NB4 (cell line): ENCODE data around the gene MRPL4.

Experiments used
- DNase-seq: peaks from one replicate; pipeline ENCODE4 v3.0.0; 2010; ENCODE audit warnings: low read depth
- H3K4me3 ChIP-seq: one replicate; pipeline ENCODE4 v1.5.1; 2011; ENCODE audit warnings: mild to moderate bottlenecking, low read depth, low read length, moderate library complexity
- MYC ChIP-seq: IDR thresholded peaks from 2 replicates; pipeline ENCODE4 v1.6.1; 2011; ENCODE audit warnings: low read depth, low read length
- POLR2A ChIP-seq: IDR thresholded peaks from 2 replicates; pipeline ENCODE4 v1.6.1; 2011; ENCODE audit warnings: mild to moderate bottlenecking; ENCODE audit not compliant: insufficient read length; ENCODE audit errors: extremely low read depth
- TF ChIP-seq, protein P1 (sequence below): IDR thresholded peaks from one replicate; pipeline ENCODE4 v1.5.1; 2012; ENCODE audit warnings: low read depth, low read length
- TF ChIP-seq, protein P2 (sequence below): IDR thresholded peaks from 2 replicates; pipeline ENCODE4 v1.6.1; 2011; ENCODE audit warnings: low read depth, low read length

Gene MRPL4

DNA sequence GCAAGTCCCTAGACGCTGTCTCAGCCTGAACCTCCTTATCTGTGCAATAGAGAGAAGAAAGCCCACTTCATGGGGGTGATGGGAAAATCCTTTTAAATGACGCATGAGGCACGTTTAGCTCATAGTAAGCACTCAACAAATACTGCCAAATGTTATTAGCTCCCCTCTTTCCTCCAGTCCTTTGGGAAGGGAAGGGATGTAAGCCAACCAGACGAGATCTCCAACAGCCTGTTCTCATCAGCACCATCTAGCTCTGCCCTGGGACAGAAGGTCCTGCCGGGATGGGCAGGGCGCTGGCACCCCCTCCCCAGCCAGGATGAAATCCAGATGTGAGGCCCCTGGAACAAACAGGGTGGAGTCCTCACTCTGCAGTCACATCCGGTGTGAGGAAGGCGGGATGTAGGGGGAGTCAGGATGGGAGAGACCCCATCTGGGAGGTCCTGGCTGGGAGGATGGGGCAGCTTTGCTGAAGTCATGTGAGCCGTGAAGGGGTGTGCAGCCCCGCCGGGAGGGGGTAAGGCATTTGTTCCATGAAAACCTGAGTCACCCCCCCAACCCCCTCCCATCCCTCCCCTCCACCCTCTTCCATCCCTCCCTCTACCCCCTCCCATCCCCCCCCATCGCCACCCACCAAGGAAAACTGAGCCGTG, 25.5 kb upstream of the MRPL4 start:
- no peak for DNase-seq
- H3K4me3 ChIP-seq: no peak overlapping the region
- TF ChIP-seq POLR2A (no peak), MYC (no peak)
- TF ChIP-seq, protein P1, sequence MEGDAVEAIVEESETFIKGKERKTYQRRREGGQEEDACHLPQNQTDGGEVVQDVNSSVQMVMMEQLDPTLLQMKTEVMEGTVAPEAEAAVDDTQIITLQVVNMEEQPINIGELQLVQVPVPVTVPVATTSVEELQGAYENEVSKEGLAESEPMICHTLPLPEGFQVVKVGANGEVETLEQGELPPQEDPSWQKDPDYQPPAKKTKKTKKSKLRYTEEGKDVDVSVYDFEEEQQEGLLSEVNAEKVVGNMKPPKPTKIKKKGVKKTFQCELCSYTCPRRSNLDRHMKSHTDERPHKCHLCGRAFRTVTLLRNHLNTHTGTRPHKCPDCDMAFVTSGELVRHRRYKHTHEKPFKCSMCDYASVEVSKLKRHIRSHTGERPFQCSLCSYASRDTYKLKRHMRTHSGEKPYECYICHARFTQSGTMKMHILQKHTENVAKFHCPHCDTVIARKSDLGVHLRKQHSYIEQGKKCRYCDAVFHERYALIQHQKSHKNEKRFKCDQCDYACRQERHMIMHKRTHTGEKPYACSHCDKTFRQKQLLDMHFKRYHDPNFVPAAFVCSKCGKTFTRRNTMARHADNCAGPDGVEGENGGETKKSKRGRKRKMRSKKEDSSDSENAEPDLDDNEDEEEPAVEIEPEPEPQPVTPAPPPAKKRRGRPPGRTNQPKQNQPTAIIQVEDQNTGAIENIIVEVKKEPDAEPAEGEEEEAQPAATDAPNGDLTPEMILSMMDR: no peak
- TF ChIP-seq, protein P2, sequence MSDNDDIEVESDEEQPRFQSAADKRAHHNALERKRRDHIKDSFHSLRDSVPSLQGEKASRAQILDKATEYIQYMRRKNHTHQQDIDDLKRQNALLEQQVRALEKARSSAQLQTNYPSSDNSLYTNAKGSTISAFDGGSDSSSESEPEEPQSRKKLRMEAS: no peak

DNA sequence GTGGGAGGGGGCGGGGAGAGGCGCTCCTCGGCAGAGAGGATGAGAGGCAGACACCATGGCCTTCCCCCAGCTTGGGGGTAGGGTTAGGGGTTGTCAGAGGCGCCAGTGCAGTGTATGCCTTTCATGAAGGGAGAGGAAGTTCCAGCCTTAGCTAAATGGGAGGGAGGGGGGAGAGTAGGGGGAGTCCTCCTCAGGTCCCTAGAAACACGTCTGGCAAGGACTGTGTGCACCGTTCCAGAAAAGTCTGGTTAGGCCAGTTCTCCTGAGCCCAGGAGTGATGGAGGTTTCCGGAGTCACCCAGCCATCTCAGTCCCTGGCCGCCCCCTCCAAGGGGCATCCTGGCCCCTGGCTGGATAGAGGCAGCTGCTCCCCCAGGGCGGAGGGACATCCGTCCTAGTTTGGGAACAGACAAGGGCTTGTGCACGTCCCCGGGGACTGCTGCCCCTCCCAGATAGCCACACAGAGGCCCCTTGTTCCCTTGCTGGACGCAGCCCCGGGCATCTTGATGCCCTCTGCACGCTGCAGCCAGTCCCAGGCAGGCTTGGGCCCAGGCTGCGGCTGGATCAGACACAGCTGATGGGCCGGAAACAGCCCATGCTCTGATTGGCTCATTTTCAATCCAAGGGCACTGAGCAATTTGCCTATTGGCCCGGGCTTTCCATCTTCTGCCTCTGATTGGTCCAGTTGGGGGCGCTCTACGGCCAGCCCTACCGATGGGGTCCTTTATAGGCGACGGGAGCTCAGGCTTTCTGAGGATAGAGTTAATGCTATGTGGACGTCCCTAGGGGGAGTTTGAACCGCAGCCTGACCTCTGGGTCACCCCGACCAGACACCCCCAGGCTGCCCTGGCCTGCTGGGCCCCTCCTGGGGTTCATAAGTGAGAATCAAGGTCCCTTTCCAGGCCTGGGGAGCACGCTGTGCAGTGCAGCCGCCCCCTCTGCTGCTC, 24.7 kb upstream of the MRPL4 start:
- H3K4me3 ChIP-seq: no peak overlapping the region
- no peak for TF ChIP-seq MYC
- no peak for TF ChIP-seq POLR2A
- TF ChIP-seq, protein P1: peak; percentile 28
- TF ChIP-seq, protein P2: no peak
- no peak for DNase-seq

DNA sequence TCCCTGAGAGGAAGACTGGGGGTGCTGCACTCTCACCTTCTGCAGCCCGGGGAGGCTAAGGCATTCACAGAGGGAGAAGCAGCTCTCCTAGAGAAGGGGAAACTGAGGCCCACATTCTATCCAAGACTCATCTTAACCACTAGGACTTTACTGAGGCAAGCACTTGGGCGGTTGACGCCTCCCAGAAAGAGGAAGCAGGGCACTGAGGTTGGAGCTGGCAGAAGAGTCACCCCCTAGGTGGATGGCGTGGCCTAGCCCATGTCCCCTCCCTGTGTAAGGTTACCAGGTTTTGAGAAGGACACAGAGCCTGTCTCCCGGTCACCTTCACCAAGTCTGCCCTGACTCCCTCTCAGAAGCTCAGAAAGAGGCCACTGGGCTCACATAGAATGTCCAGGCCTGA, 23.6 kb upstream of the MRPL4 start:
- TF ChIP-seq MYC: no peak
- TF ChIP-seq, protein P2: no peak
- no peak for TF ChIP-seq POLR2A
- DNase-seq: peak; percentile 73
- no peak overlapping the region for H3K4me3 ChIP-seq

DNA sequence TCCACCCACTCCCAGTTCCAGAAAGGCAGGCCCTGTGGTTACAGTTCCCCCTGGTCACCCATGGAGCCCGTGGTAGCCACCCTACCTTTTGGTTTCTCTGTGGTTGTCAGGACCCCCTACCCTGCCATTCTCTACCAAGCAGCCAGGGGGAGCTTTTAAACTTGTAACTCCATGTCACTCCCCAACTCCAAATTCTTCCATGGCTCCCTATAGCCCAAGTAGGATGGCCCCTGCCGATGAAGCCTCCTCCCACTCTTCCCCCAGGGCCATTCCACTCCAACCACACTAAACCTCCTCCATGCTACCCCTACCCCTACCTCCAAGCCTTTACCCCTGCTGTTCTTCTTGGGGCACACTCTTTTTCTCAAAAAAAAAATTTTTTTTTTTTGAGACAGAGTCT, 23.1 kb upstream of the MRPL4 start:
- TF ChIP-seq POLR2A (no peak), MYC (0 out of 2 replicates have a peak, but pooled peaks have one; percentile 9)
- TF ChIP-seq, protein P1: peak; percentile 93
- TF ChIP-seq, protein P2: 0 out of 2 replicates have a peak, but pooled peaks have one; percentile 4
- peak; percentile 81 for DNase-seq
- H3K4me3 ChIP-seq: no peak overlapping the region

DNA sequence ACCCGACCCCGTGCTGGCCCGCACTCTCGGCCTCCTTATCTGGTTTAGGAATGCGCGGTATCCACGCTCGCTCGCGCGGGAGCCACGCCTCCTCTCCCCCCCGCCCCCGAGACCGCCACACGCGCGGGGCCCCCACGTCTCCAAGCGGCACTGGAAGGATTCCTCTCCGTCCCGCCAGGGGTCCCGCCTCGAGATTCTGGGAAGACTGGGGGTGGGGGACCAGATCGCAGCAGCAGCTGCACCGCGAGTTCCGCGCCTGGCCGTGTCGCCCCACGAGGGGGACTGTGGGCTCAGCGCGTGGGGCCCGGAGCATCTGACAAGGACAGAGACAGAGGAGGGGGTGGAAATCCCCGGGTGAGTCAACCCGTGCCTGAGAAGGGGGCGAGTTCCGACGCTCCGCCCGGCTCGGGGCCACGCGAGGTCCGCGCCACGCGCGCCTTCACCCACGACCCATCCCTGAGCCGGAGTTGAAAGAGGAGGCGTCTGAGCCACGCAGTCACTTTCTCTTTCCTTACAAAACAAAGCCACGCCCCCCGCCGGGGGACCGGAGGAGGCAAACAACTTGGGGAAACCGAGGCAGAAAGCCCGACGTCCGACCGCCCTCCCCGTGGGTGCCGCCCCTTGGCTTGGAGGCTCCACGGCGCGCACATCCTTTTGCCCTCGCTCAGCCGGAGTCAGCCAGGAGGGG, 21.7 kb upstream of the MRPL4 start:
- peak overlapping the region; percentile 59 for H3K4me3 ChIP-seq
- DNase-seq: peak; percentile 55
- TF ChIP-seq MYC: no peak
- TF ChIP-seq, protein P1: no peak
- TF ChIP-seq POLR2A: no peak
- TF ChIP-seq, protein P2: no peak
